Stomach (tissue), 4 donors: Measurements from ENCODE around the gene GSTCD.

Experiments used
- EP300 ChIP-seq: sonication (generic); formaldehyde crosslinking; IDR thresholded peaks from one replicate; pipeline ENCODE4 v1.6.1; 2017; ENCODE audit warnings: antibody characterized with exemption
- POLR2A ChIP-seq, 4 donors: fragments of 450-650 bp; IDR thresholded peaks; one replicate each; pipeline ENCODE4 v1.6.1; 2016; ENCODE audit warnings: antibody characterized with exemption in 4 of 4, control low read depth in 2 of 4, mild to moderate bottlenecking in 1 of 4, moderate library complexity in 1 of 4
- POLR2AphosphoS5 ChIP-seq, 3 donors: sonication (generic); formaldehyde crosslinking; IDR thresholded peaks; one replicate each; pipeline ENCODE4 v1.6.1; 2016; ENCODE audit warnings: antibody characterized with exemption in 3 of 3
- TF ChIP-seq, protein P1 (sequence below), 7 experiments: fragments of 450-650 bp in 4 of 7; fragments of 200-600 bp in 3 of 7; sonication (generic) in 3 of 7; IDR thresholded peaks; one replicate each; pipeline ENCODE4 v1.5.1; 2016 to 2019; ENCODE audit warnings: antibody characterized with exemption in 7 of 7, control low read depth in 2 of 7, mild to moderate bottlenecking in 1 of 7

DNA sequence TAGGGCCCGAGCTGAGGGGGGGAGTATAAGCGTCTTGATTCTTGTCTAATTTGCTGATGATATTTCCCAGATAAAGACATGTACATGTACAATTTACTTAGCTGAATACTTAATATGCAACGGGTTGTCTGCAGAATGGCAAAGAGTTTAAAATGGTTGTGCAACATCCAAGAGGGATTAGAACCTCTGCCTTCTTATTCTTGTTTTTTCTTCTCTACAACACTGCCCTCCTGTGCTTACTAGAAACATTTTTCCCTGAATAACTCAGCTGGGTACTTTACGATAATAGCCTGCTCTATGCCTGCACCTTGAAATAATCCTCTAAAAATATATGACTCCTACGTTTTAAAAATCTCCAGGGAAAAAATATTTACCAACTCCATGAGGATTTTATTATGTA is 41.9 kb upstream of the GSTCD start:
- TF ChIP-seq, protein P1, sequence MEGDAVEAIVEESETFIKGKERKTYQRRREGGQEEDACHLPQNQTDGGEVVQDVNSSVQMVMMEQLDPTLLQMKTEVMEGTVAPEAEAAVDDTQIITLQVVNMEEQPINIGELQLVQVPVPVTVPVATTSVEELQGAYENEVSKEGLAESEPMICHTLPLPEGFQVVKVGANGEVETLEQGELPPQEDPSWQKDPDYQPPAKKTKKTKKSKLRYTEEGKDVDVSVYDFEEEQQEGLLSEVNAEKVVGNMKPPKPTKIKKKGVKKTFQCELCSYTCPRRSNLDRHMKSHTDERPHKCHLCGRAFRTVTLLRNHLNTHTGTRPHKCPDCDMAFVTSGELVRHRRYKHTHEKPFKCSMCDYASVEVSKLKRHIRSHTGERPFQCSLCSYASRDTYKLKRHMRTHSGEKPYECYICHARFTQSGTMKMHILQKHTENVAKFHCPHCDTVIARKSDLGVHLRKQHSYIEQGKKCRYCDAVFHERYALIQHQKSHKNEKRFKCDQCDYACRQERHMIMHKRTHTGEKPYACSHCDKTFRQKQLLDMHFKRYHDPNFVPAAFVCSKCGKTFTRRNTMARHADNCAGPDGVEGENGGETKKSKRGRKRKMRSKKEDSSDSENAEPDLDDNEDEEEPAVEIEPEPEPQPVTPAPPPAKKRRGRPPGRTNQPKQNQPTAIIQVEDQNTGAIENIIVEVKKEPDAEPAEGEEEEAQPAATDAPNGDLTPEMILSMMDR (IDR thresholded peaks at IDR 0.05), result no peak
- no peak for TF ChIP-seq POLR2AphosphoS5 (IDR thresholded peaks at IDR 0.05)
- TF ChIP-seq POLR2A (IDR thresholded peaks at IDR 0.05), result no peak
- TF ChIP-seq EP300, result no peak
